GM21447 (cell line): ENCODE results near the gene CXorf49.
"Not testable (repeated sequence)": the region's sequence is repeated elsewhere in the genome, so short reads cannot be mapped to it uniquely, and the experiment has no call there.

ENCODE experiments used
- ATAC-seq: cut with Tn5 transposase; IDR thresholded peaks from one replicate; pipeline ENCODE4 v1.9.1; 2021; ENCODE audit not compliant: unreplicated experiment

CXorf49 gene

DNA sequence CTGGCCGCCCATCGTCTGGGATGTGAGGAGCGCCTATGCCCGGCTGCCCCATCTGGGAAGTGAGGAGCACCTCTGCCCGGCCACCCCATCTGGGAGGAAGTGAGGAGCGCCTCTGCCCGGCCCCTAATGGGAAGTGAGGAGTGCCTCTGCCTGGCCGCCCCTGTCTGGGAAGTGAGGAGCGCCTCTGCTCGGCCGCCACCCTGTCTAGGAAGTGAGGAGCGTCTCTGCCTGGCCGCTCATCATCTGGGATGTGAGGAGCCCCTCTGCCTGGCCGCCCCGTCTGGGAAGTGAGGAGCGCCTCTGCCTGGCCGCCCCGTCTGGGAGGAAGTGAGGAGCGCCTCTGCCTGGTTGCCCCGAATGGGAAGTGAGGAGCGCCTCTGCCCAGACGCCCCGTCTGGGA lies 42.4 kb downstream of the CXorf49 start:
- ATAC-seq: not testable (repeated sequence)

- no peak for ATAC-seq
Measured at GRCh38 chrX:71671938-71672337, 46.1 kb downstream of the CXorf49 start.

GRCh38 chrX:71671043-71671780 lies 46.9 kb downstream of the CXorf49 start:
- ATAC-seq: no peak

DNA sequence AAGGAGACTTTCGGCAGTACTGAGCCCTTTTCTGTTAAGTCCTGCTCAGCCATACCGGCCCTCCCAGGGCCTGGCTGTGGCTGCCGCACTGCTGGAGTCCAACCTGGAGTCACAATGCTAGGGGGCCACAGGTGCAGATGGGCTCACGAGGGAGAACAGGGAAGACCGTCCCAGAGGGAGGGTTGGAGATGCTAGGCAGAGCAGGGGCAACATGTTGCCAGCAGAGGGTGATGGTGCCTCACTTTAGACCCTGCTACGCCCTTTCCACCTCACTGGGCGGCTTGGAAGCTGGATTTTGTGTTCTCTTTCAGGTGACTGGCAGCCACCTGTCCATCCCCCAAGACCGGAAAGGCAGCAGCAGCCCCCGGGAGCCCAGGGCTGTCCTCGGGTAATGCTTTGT lies 48.1 kb downstream of the CXorf49 start:
- not testable (repeated sequence) for ATAC-seq

DNA sequence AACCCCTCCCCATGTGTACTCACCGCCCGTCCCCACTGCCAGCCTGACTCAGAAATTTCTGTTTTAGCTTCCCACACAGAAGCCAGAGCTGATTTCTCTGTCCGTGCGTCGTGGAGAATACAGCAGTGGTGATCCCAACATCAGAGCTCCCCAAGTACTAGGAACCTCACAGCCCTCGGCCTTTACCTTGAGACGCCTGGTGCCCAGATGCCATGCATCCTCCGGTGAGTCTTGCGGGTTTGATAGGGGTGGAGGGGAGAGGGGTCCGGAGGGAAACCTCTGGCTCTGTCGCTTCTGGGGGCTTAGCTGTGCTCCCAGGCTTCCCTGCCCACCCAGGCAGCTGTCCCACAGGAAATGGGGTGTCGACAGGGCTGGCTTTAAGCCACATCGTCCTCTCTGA lies 48.6 kb downstream of the CXorf49 start:
- ATAC-seq: no peak

DNA sequence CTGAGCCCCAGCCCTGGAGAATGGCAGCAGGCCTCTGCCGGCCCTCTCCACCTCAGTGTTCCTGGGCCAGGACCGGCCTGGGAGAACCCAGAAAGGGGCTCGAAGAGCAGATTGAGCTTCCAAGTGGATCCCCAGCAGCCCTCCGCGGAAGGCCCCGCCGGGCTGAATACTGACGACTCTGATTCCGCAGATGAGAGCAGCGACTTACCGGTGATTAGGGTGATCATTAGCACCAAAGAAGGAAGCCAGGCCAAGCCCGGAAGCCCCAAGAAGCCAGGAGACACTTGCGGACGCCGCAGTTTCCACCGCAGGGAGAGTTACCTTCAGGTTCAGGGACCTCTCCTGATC lies 49.9 kb downstream of the CXorf49 start:
- ATAC-seq: no peak

DNA sequence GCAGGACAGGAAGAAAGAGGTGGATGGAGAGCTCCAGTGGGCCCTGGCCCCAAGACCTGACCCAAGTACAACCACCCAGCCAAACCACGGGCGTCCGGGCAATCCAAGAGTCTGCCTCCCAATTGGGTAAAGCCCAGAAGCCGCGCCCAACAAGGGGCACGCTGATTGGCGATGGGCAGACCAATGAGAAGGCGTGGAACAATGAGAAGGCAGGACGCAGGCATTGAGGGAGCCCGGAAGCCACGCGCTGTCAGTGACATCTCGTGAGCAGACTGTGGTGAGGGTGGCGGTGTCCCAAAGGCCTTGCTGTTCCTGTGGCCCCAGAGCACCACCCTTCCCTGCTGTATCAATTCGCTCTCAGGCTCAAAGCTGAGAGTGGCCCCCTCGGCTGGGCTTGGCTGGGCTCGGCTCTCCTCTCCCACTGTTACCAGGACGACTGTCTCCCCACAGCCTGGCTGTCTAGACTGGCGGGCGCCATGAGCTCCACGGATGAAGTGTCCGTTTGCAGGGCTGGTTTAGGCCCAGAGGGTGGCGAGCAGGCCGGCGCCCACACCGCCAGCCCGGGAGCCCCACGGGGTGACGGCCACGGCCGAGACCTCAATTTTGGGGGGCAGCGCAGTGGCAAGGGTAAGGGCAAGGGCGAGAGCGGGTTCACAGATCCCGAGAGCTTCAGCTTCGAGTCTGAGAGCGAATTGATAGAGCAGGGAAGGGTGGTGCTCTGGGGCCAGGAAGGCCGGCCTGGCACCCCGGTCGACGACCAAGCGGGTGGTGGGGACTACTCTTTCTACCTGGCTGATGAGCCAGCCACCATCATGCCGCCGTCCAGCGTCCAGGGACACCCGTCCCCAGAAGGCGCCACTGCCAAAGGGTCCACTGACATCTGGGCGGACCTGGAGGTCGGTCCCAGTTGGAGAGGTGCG lies 50.5 kb downstream of the CXorf49 start, which contains the start of gene LOC101059915:
Gene LOC101059915, plus strand, starts transcription at position 219 of the 920 bp plus-strand sequence.
- ATAC-seq: no peak

GRCh38 chrX:71666240-71667223 lies 51.6 kb downstream of the CXorf49 start:
- no peak for ATAC-seq

GRCh38 chrX:71665747-71666146 lies 52.3 kb downstream of the CXorf49 start:
- no peak for ATAC-seq

DNA sequence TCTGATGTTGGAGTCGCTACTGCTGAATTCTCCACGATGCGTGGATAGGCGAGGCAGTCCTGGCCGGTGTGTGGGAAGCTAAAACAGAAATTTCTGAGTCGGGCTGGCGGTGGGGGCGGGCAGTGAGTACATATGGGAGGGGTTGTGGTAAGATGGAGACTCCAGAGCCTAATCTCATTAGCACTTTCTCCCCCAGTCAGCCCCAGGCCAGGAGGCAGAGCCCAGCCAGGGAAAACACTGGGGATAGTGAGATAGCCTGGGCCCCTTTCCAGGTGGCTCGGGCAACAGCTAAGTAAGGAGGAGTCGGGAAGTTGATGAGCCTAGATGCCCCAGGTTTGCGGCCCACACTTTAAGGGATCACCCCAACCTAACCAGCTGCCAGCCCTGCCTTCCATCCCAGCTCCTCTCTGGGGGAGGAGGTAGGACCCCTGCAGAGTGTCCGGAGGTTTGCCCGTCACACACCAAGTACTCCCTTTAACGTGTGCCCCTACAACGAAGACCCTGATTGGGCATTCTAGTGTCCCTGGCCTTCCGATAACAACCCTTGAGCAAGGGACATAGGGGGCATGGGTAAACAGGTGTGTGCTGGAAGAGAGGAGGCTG lies 53.1 kb downstream of the CXorf49 start:
- no peak for ATAC-seq
